Measurements from ENCODE around the gene SF3B3.

DNA sequence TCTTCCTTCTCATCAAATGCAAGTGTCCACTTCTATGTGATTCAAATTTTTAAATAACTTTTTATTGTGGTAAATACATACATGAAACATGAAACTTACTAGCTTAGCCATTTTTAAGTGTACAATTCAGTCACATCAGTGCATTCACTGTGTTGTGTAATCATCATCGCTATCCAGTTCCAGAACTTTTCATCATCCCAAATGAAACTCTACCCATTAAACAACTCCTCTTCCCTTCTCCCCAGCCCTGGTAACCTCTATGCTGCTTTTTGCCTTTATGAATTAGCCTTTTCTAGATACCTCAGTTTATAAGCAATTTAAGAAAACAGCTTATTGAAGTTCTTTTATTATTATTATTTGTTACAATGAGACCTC lies 81.7 kb downstream of the SF3B3 start:
- no peak for TF ChIP-seq EZH2 (IDR thresholded peaks at IDR 0.05; ENCODE audit: low read length, missing control alignments)
- TF ChIP-seq, protein P1, sequence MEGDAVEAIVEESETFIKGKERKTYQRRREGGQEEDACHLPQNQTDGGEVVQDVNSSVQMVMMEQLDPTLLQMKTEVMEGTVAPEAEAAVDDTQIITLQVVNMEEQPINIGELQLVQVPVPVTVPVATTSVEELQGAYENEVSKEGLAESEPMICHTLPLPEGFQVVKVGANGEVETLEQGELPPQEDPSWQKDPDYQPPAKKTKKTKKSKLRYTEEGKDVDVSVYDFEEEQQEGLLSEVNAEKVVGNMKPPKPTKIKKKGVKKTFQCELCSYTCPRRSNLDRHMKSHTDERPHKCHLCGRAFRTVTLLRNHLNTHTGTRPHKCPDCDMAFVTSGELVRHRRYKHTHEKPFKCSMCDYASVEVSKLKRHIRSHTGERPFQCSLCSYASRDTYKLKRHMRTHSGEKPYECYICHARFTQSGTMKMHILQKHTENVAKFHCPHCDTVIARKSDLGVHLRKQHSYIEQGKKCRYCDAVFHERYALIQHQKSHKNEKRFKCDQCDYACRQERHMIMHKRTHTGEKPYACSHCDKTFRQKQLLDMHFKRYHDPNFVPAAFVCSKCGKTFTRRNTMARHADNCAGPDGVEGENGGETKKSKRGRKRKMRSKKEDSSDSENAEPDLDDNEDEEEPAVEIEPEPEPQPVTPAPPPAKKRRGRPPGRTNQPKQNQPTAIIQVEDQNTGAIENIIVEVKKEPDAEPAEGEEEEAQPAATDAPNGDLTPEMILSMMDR (conservative IDR thresholded peaks at IDR 0.05 in 1 of 2, IDR thresholded peaks at IDR 0.05 in 1 of 2; ENCODE audit: low read depth in 1 of 2, low read length in 2 of 2): no peak
